Measurements from ENCODE around the gene GUCY1A2.

GRCh38 chr11:106998116-106998915 lies 20.0 kb downstream of the GUCY1A2 start:
- TF ChIP-seq CTCF (IDR thresholded peaks at IDR 0.05 in 4 of 5, conservative IDR thresholded peaks at IDR 0.05 in 1 of 5) = no peak
- TF ChIP-seq POLR2A (IDR thresholded peaks at IDR 0.05) = no peak
